ENCODE data around the gene EIF2B1.

GRCh38 chr12:123621619-123622530, 11.6 kb downstream of the EIF2B1 start:
- TF ChIP-seq NR2C2 (CRISPR knock-in tag; IDR thresholded peaks at IDR 0.05), result no peak
- TF ChIP-seq HMGXB4 (CRISPR knock-in tag; IDR thresholded peaks at IDR 0.05), result no peak
- TF ChIP-seq, protein P1, sequence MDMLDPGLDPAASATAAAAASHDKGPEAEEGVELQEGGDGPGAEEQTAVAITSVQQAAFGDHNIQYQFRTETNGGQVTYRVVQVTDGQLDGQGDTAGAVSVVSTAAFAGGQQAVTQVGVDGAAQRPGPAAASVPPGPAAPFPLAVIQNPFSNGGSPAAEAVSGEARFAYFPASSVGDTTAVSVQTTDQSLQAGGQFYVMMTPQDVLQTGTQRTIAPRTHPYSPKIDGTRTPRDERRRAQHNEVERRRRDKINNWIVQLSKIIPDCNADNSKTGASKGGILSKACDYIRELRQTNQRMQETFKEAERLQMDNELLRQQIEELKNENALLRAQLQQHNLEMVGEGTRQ (CRISPR knock-in tag; IDR thresholded peaks at IDR 0.05), result no peak
- no peak for TF ChIP-seq NR1H2 (CRISPR knock-in tag; IDR thresholded peaks at IDR 0.05)
- TF ChIP-seq, protein P2, sequence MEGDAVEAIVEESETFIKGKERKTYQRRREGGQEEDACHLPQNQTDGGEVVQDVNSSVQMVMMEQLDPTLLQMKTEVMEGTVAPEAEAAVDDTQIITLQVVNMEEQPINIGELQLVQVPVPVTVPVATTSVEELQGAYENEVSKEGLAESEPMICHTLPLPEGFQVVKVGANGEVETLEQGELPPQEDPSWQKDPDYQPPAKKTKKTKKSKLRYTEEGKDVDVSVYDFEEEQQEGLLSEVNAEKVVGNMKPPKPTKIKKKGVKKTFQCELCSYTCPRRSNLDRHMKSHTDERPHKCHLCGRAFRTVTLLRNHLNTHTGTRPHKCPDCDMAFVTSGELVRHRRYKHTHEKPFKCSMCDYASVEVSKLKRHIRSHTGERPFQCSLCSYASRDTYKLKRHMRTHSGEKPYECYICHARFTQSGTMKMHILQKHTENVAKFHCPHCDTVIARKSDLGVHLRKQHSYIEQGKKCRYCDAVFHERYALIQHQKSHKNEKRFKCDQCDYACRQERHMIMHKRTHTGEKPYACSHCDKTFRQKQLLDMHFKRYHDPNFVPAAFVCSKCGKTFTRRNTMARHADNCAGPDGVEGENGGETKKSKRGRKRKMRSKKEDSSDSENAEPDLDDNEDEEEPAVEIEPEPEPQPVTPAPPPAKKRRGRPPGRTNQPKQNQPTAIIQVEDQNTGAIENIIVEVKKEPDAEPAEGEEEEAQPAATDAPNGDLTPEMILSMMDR (IDR thresholded peaks at IDR 0.05), result no peak
- no peak for TF ChIP-seq CREM (CRISPR knock-in tag; IDR thresholded peaks at IDR 0.05)
- TF ChIP-seq GABPB1 (CRISPR knock-in tag; IDR thresholded peaks at IDR 0.05), result no peak
- TF ChIP-seq NR3C1 (CRISPR knock-in tag; conservative IDR thresholded peaks at IDR 0.05; ENCODE audit: low read depth), result no peak
- TF ChIP-seq, protein P3, sequence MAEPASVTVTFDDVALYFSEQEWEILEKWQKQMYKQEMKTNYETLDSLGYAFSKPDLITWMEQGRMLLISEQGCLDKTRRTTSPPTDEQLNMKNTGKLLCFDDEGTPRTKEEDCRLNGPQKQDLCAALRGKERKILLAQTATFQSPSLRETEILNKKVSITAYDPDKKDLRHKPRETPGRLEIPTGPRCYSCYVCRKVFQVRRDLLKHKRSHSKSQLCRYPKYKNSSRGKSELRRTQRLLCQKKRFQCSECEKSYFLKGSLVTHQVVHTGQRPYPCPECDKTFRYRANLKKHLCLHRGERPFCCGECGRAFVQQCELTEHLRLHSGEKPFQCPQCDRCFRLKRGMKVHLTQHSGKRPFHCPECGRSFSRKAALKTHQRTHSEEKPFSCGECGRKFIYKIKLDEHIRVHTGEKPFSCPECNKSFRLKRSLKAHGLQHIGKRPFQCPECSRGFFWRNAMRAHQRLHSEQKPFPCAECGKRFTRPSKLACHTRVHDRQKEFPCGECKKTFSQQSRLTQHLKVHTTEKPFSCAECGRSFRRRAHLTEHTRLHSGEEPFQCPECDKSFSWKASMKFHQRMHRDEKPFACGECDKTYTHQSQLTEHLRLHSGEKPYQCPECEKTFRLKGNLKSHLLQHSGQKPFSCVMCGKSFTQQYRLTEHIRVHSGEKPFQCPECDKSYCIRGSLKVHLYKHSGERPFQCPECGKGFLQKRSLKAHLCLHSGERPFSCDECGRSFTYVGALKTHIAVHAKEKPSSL (CRISPR knock-in tag; conservative IDR thresholded peaks at IDR 0.05), result no peak
- no peak for TF ChIP-seq MAX (CRISPR knock-in tag; IDR thresholded peaks at IDR 0.05)
- TF ChIP-seq, protein P4, sequence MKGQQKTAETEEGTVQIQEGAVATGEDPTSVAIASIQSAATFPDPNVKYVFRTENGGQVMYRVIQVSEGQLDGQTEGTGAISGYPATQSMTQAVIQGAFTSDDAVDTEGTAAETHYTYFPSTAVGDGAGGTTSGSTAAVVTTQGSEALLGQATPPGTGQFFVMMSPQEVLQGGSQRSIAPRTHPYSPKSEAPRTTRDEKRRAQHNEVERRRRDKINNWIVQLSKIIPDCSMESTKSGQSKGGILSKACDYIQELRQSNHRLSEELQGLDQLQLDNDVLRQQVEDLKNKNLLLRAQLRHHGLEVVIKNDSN (CRISPR knock-in tag; IDR thresholded peaks at IDR 0.05), result no peak
- TF ChIP-seq, protein P5, sequence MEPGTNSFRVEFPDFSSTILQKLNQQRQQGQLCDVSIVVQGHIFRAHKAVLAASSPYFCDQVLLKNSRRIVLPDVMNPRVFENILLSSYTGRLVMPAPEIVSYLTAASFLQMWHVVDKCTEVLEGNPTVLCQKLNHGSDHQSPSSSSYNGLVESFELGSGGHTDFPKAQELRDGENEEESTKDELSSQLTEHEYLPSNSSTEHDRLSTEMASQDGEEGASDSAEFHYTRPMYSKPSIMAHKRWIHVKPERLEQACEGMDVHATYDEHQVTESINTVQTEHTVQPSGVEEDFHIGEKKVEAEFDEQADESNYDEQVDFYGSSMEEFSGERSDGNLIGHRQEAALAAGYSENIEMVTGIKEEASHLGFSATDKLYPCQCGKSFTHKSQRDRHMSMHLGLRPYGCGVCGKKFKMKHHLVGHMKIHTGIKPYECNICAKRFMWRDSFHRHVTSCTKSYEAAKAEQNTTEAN (CRISPR knock-in tag; IDR thresholded peaks at IDR 0.05), result no peak

All from WTC11 (cell line).